CD4-positive, alpha-beta memory T cell (primary cell): ENCODE results near the gene GNA15. TPM values are rescaled to one million over a fixed set of nuclear protein-coding genes. Genes with fewer than 3 reads are reported as not detected.

Experiments used
- CTCF ChIA-PET: fragments of 350-600 bp; sonication (Branson Sonifier 250); formaldehyde crosslinking; loops from one replicate; lab custom pipeline; 2021; ENCODE audit warnings: inconsistent platforms; ENCODE audit not compliant: partially characterized antibody; lab: Charles Lee
- POLR2A ChIA-PET: fragments of 350-600 bp; sonication (Branson Sonifier 250); formaldehyde crosslinking; loops from one replicate; lab custom pipeline; 2021; ENCODE audit not compliant: partially characterized antibody; lab: Charles Lee
- DNase-seq, 5 donors: peaks; one replicate each; pipeline versions ENCODE4 v3.0.0 to v3.0.0-alpha.2; 2020 to 2022; ENCODE audit warnings: mixed read lengths in 1 of 5
- H3K27ac ChIP-seq: one replicate; pipeline ENCODE4 v1.7.0; 2013; ENCODE audit warnings: low read depth, low read length
- H3K27me3 ChIP-seq: 2 replicates; pipeline ENCODE4 v1.7.0; 2013; ENCODE audit warnings: mild to moderate bottlenecking, low read length, moderate library complexity; ENCODE audit not compliant: insufficient read depth
- H3K36me3 ChIP-seq: 2 replicates; pipeline ENCODE4 v1.7.0; 2013; ENCODE audit warnings: mild to moderate bottlenecking, low read length, moderate library complexity; ENCODE audit not compliant: insufficient read depth
- H3K4me1 ChIP-seq: 2 replicates; pipeline ENCODE4 v1.7.0; 2013; ENCODE audit warnings: mild to moderate bottlenecking, low read length, moderate library complexity; ENCODE audit not compliant: insufficient read depth
- H3K4me3 ChIP-seq, 2 donors: one replicate each; pipeline ENCODE4 v1.7.0; 2013; ENCODE audit warnings: low read length in 2 of 2, mild to moderate bottlenecking in 1 of 2
- H3K9me3 ChIP-seq, 2 donors: one replicate each; pipeline ENCODE4 v1.7.0; 2013; ENCODE audit warnings: low read length in 2 of 2, control low read depth in 1 of 2; ENCODE audit not compliant: control insufficient read depth in 1 of 2
- H3K27ac Mint-ChIP-seq, 7 donors: one replicate each; pipeline ENCODE4 v1.8.0; 2020 to 2021; ENCODE audit warnings: mixed read lengths in 7 of 7, mild to moderate bottlenecking in 6 of 7, inconsistent platforms in 3 of 7, moderate library complexity in 3 of 7
- H3K27me3 Mint-ChIP-seq, 2 donors: one replicate each; pipeline ENCODE4 v1.8.0; 2020 to 2021; ENCODE audit warnings: mixed read lengths in 2 of 2
- H3K36me3 Mint-ChIP-seq, 2 donors: one replicate each; pipeline ENCODE4 v1.8.0; 2020 to 2021; ENCODE audit warnings: mixed read lengths in 2 of 2, inconsistent platforms in 1 of 2, mild to moderate bottlenecking in 1 of 2
- H3K4me1 Mint-ChIP-seq, 4 donors: one replicate each; pipeline ENCODE4 v1.8.0; 2020 to 2021; ENCODE audit warnings: mixed read lengths in 4 of 4, mild to moderate bottlenecking in 1 of 4
- H3K4me3 Mint-ChIP-seq, 8 donors: one replicate each; pipeline ENCODE4 v1.8.0; 2020 to 2021; ENCODE audit warnings: mixed read lengths in 8 of 8, mild to moderate bottlenecking in 7 of 8, moderate library complexity in 6 of 8, inconsistent platforms in 3 of 8
- H3K9me3 Mint-ChIP-seq, 8 donors: one replicate each; pipeline ENCODE4 v1.8.0; 2020 to 2021; ENCODE audit warnings: mixed read lengths in 8 of 8, mild to moderate bottlenecking in 5 of 8, inconsistent platforms in 3 of 8, moderate library complexity in 1 of 8
- intact Hi-C: fragments of 100-400 bp; cut with micrococcal nuclease; formaldehyde crosslinking; loops from one replicate; pipeline ENCODE4 v1.15.1; 2023
- polyA plus RNA-seq, 2 donors: library from polyadenylated mRNA; unstranded; fragments of 300-500 nt; fragmentation: Illumina TruSeq; gene quantifications; one replicate each; pipeline ENCODE4 v1.2.3, GENCODE V29; 2021
- total RNA-seq, 2 experiments: library from RNA; stranded (reverse); gene quantifications; one replicate each; pipeline ENCODE4 v1.2.3, GENCODE V29; 2021

Gene GNA15
- total and polyA plus RNA-seq, 4 experiments from 2014 or later, result 2.5 to 4.8 (median 3.5) TPM

GRCh38 chr19:3116621-3117020, 19.2 kb upstream of the GNA15 start:
- Mint-ChIP-seq H3K9me3 (no peaks in the 10 kb centered on the region), H3K4me1 (no peaks in the 10 kb centered on the region), H3K27me3 (no peaks in the 10 kb centered on the region), H3K27ac (no peak overlapping the region), H3K36me3 (no peaks in the 10 kb centered on the region), H3K4me3 (no peak overlapping the region)
- POLR2A ChIA-PET, result no interaction called here
- Histone ChIP-seq H3K4me3 (no peak overlapping the region), H3K36me3 (no peaks in the 10 kb centered on the region), H3K27me3 (no peaks in the 10 kb centered on the region), H3K9me3 (no peaks in the 10 kb centered on the region), H3K27ac (no peak overlapping the region), H3K4me1 (no peaks in the 10 kb centered on the region)
- intact Hi-C loops, result no loop called here
- DNase-seq, result no peak
- CTCF ChIA-PET, result interaction anchor here (1.8 kb wide), 1 partner anchor 13 kb away, joined by 8 read pairs; no protein-coding TSS in a partner anchor

- ChIA-PET POLR2A (no interaction called here), CTCF (interaction anchor here (1.8 kb wide), 1 partner anchor 14 kb away, joined by 8 read pairs; no protein-coding TSS in a partner anchor)
- H3K27ac Mint-ChIP-seq, result no peak overlapping the region
- no peaks in the 10 kb centered on the region for H3K9me3 Mint-ChIP-seq
- H3K27ac ChIP-seq, result no peak overlapping the region
- no peaks in the 10 kb centered on the region for H3K4me1 Mint-ChIP-seq
- no peaks in the 10 kb centered on the region for H3K36me3 ChIP-seq
- intact Hi-C loops, result no loop called here
- no peak overlapping the region for H3K4me3 Mint-ChIP-seq
- H3K27me3 ChIP-seq, result no peaks in the 10 kb centered on the region
- H3K4me1 ChIP-seq, result no peaks in the 10 kb centered on the region
- DNase-seq, result no peak
- H3K36me3 Mint-ChIP-seq, result no peaks in the 10 kb centered on the region
- H3K27me3 Mint-ChIP-seq, result no peaks in the 10 kb centered on the region
- no peak overlapping the region for H3K4me3 ChIP-seq
- no peaks in the 10 kb centered on the region for H3K9me3 ChIP-seq
These were observed 18.1 kb upstream of the GNA15 start for GRCh38 chr19:3117716-3118115.

GRCh38 chr19:3118232-3119070, 17.4 kb upstream of the GNA15 start:
- intact Hi-C loops, result no loop called here
- ChIA-PET CTCF (interaction anchor here (1.8 kb wide), 1 partner anchor 14 kb away, joined by 8 read pairs; no protein-coding TSS in a partner anchor), POLR2A (no interaction called here)
- DNase-seq, result no peak
- Histone ChIP-seq H3K9me3 (no peaks in the 10 kb centered on the region), H3K36me3 (no peaks in the 10 kb centered on the region), H3K4me1 (no peaks in the 10 kb centered on the region), H3K27me3 (no peaks in the 10 kb centered on the region), H3K27ac (no peak overlapping the region), H3K4me3 (no peak overlapping the region)
- Mint-ChIP-seq H3K4me1 (no peaks in the 10 kb centered on the region), H3K9me3 (no peaks in the 10 kb centered on the region), H3K27me3 (no peaks in the 10 kb centered on the region), H3K4me3 (no peak overlapping the region), H3K27ac (no peak overlapping the region), H3K36me3 (no peaks in the 10 kb centered on the region)

GRCh38 chr19:3119071-3119595, 16.7 kb upstream of the GNA15 start:
- ChIA-PET POLR2A (no interaction called here), CTCF (no interaction called here)
- DNase-seq, result no peak
- intact Hi-C loops, result no loop called here
- no peaks in the 10 kb centered on the region for H3K27me3 ChIP-seq
- Mint-ChIP-seq H3K4me3 (no peak overlapping the region), H3K27ac (no peak overlapping the region), H3K9me3 (no peaks in the 10 kb centered on the region), H3K27me3 (no peaks in the 10 kb centered on the region), H3K4me1 (no peaks in the 10 kb centered on the region), H3K36me3 (no peaks in the 10 kb centered on the region)
- H3K27ac ChIP-seq, result no peak overlapping the region
- no peaks in the 10 kb centered on the region for H3K36me3 ChIP-seq
- no peaks in the 10 kb centered on the region for H3K9me3 ChIP-seq
- H3K4me1 ChIP-seq, result no peaks in the 10 kb centered on the region
- no peak overlapping the region for H3K4me3 ChIP-seq

GRCh38 chr19:3119693-3120380, 16.0 kb upstream of the GNA15 start:
- no peak for DNase-seq
- H3K4me3 Mint-ChIP-seq, result no peak overlapping the region
- Histone ChIP-seq H3K9me3 (no peaks in the 10 kb centered on the region), H3K4me3 (no peak overlapping the region), H3K27ac (no peak overlapping the region), H3K27me3 (no peaks in the 10 kb centered on the region), H3K4me1 (no peaks in the 10 kb centered on the region), H3K36me3 (no peaks in the 10 kb centered on the region)
- ChIA-PET CTCF (no interaction called here), POLR2A (no interaction called here)
- H3K9me3 Mint-ChIP-seq, result no peaks in the 10 kb centered on the region
- no peaks in the 10 kb centered on the region for H3K27me3 Mint-ChIP-seq
- no peak overlapping the region for H3K27ac Mint-ChIP-seq
- intact Hi-C loops, result no loop called here
- no peaks in the 10 kb centered on the region for H3K36me3 Mint-ChIP-seq
- H3K4me1 Mint-ChIP-seq, result no peaks in the 10 kb centered on the region

- H3K9me3 ChIP-seq, result no peaks in the 10 kb centered on the region
- H3K4me1 Mint-ChIP-seq, result no peaks in the 10 kb centered on the region
- no peaks in the 10 kb centered on the region for H3K27me3 ChIP-seq
- H3K4me1 ChIP-seq, result no peaks in the 10 kb centered on the region
- no peaks in the 10 kb centered on the region for H3K9me3 Mint-ChIP-seq
- H3K27ac ChIP-seq, result no peak overlapping the region
- no peak for DNase-seq
- CTCF ChIA-PET, result no interaction called here
- H3K36me3 ChIP-seq, result no peaks in the 10 kb centered on the region
- intact Hi-C loops, result no loop called here
- no peak overlapping the region for H3K4me3 Mint-ChIP-seq
- POLR2A ChIA-PET, result no interaction called here
- no peak overlapping the region for H3K27ac Mint-ChIP-seq
- H3K27me3 Mint-ChIP-seq, result no peaks in the 10 kb centered on the region
- H3K4me3 ChIP-seq, result no peak overlapping the region
- no peaks in the 10 kb centered on the region for H3K36me3 Mint-ChIP-seq
These were observed 15.1 kb upstream of the GNA15 start for GRCh38 chr19:3120611-3121276.

GRCh38 chr19:3121396-3121795, 14.4 kb upstream of the GNA15 start:
- Mint-ChIP-seq H3K27me3 (no peaks in the 10 kb centered on the region), H3K36me3 (no peaks in the 10 kb centered on the region), H3K27ac (no peak overlapping the region), H3K4me1 (peaks cover 0 to 2% (median under 1%) of the 10 kb centered on the region in 4 donors), H3K4me3 (no peak overlapping the region), H3K9me3 (no peaks in the 10 kb centered on the region)
- Histone ChIP-seq H3K36me3 (no peaks in the 10 kb centered on the region), H3K27me3 (no peaks in the 10 kb centered on the region), H3K9me3 (no peaks in the 10 kb centered on the region), H3K4me1 (no peaks in the 10 kb centered on the region), H3K4me3 (no peak overlapping the region), H3K27ac (no peak overlapping the region)
- ChIA-PET POLR2A (no interaction called here), CTCF (no interaction called here)
- intact Hi-C loops, result no loop called here
- DNase-seq, result no peak
